NT2/D1 (cell line): ENCODE measurements around the gene ANKRD12.

ENCODE experiments used
- SUZ12 ChIP-seq: IDR thresholded peaks from 2 replicates; pipeline ENCODE4 v1.6.1; 2011; ENCODE audit not compliant: insufficient read length, insufficient read depth; ENCODE audit errors: extremely low read depth
- ZNF274 ChIP-seq: IDR thresholded peaks from 2 replicates; pipeline ENCODE4 v1.6.1; 2011; ENCODE audit warnings: mild to moderate bottlenecking, low read depth, low read length

- no peak for TF ChIP-seq ZNF274
- no peak for TF ChIP-seq SUZ12
Observed at GRCh38 chr18:9189491-9189890, 52.9 kb downstream of the ANKRD12 start.
